H1 (cell line): ENCODE results near the gene CCDC9B. TPM values are rescaled to one million over a fixed set of nuclear protein-coding genes. Genes with fewer than 3 reads are reported as not detected.
A peak's percentile ranks its signal among the peaks of the same experiment; 100 is the strongest.

Experiments used
- BRCA1 ChIP-seq: IDR thresholded peaks from 2 replicates; pipeline ENCODE4 v1.6.1; 2012; ENCODE audit warnings: low read depth, low read length, improper control_type of control experiment
- CTCF ChIP-seq, 3 experiments: IDR thresholded peaks; 1 replicate in 2 of 3; 2 replicates in 1 of 3; pipeline versions ENCODE4 v1.5.1 to v1.6.1; 2011; ENCODE audit warnings: low read length in 3 of 3, mild to moderate bottlenecking in 3 of 3, inconsistent platforms in 2 of 3, low read depth in 1 of 3, moderate library complexity in 1 of 3; ENCODE audit not compliant: insufficient read depth in 1 of 3; ENCODE audit errors: control extremely low read depth in 1 of 3
- E2F6 ChIP-seq: IDR thresholded peaks from 2 replicates; pipeline ENCODE4 v1.6.1; 2012; ENCODE audit warnings: inconsistent platforms
- KDM5A ChIP-seq: fragments of 200-600 bp; IDR thresholded peaks from 2 replicates; pipeline ENCODE4 v1.7.1; 2012; ENCODE audit warnings: mild to moderate bottlenecking, low read length, inconsistent platforms, mixed read lengths
- POLR2AphosphoS5 ChIP-seq: IDR thresholded peaks from 2 replicates; pipeline ENCODE4 v1.6.1; 2011; ENCODE audit warnings: low read depth, low read length
- polyA plus RNA-seq, 7 experiments: library from polyadenylated mRNA; depleted of rRNA in 3 of 7; stranded (reverse) in 5 of 7; unstranded in 2 of 7; fragments of >200 nt in 5 of 7; fragments of 200-250 nt in 2 of 7; gene quantifications; 1 replicate in 5 of 7; 2 replicates in 1 of 7; 4 replicates in 1 of 7; pipeline versions ENCODE4 v1.2.1 to v1.2.3, GENCODE V29; 2011 to 2013; ENCODE audit warnings: missing spikeins in 2 of 7, mixed read lengths in 2 of 7
- total RNA-seq: library from RNA; stranded (reverse); fragmentation: NEBNext Ultra II Directional; extraction: Animal tissue kit (Norgen Biotek cat#: 25700); gene quantifications from 2 replicates; pipeline ENCODE4 v1.2.1, GENCODE V29; 2021
- TF ChIP-seq, protein P1 (sequence below): fragments of 300-600 bp; sonication (generic); IDR thresholded peaks from 2 replicates; pipeline ENCODE4 v1.7.1; 2012; ENCODE audit warnings: low read length, moderate library complexity, mild to moderate bottlenecking, inconsistent platforms; ENCODE audit not compliant: insufficient replicate concordance

The CCDC9B gene
- total and polyA plus RNA-seq, 2 of the 8 experiments (the other 6 are each of a cell fraction or from before 2014, with no cell fraction given), result 0.45 to 0.78 TPM

DNA sequence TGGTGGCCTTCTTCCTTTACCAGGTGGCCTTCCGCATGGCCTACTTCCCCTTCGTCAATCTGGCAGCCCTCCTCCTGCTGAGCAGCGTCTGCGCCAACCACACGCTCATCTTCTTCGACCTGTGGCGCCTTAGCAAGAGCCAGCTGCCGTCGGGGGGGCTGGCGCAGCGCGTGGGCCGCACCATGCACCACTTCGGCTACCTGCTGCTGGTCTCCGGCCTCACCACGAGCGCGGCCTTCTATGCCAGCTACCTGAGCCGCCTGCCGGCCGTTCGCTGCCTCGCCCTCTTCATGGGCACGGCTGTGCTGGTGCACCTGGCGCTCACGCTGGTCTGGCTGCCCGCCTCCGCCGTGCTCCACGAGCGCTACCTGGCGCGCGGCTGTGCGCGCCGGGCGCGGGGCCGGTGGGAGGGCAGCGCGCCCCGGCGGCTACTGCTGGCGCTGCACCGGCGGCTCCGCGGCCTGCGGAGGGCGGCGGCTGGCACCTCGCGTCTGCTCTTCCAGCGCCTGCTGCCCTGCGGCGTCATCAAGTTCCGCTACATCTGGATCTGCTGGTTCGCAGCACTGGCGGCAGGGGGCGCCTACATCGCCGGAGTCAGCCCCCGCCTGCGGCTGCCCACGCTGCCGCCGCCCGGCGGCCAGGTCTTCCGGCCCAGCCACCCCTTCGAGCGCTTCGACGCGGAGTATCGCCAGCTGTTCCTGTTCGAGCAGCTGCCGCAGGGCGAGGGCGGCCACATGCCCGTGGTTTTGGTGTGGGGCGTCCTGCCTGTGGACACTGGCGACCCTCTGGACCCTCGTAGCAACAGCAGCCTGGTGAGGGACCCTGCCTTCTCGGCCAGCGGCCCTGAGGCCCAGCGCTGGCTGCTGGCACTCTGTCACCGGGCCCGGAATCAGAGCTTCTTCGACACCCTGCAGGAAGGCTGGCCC lies 27.2 kb upstream of the CCDC9B start (continued):
- TF ChIP-seq, protein P1, sequence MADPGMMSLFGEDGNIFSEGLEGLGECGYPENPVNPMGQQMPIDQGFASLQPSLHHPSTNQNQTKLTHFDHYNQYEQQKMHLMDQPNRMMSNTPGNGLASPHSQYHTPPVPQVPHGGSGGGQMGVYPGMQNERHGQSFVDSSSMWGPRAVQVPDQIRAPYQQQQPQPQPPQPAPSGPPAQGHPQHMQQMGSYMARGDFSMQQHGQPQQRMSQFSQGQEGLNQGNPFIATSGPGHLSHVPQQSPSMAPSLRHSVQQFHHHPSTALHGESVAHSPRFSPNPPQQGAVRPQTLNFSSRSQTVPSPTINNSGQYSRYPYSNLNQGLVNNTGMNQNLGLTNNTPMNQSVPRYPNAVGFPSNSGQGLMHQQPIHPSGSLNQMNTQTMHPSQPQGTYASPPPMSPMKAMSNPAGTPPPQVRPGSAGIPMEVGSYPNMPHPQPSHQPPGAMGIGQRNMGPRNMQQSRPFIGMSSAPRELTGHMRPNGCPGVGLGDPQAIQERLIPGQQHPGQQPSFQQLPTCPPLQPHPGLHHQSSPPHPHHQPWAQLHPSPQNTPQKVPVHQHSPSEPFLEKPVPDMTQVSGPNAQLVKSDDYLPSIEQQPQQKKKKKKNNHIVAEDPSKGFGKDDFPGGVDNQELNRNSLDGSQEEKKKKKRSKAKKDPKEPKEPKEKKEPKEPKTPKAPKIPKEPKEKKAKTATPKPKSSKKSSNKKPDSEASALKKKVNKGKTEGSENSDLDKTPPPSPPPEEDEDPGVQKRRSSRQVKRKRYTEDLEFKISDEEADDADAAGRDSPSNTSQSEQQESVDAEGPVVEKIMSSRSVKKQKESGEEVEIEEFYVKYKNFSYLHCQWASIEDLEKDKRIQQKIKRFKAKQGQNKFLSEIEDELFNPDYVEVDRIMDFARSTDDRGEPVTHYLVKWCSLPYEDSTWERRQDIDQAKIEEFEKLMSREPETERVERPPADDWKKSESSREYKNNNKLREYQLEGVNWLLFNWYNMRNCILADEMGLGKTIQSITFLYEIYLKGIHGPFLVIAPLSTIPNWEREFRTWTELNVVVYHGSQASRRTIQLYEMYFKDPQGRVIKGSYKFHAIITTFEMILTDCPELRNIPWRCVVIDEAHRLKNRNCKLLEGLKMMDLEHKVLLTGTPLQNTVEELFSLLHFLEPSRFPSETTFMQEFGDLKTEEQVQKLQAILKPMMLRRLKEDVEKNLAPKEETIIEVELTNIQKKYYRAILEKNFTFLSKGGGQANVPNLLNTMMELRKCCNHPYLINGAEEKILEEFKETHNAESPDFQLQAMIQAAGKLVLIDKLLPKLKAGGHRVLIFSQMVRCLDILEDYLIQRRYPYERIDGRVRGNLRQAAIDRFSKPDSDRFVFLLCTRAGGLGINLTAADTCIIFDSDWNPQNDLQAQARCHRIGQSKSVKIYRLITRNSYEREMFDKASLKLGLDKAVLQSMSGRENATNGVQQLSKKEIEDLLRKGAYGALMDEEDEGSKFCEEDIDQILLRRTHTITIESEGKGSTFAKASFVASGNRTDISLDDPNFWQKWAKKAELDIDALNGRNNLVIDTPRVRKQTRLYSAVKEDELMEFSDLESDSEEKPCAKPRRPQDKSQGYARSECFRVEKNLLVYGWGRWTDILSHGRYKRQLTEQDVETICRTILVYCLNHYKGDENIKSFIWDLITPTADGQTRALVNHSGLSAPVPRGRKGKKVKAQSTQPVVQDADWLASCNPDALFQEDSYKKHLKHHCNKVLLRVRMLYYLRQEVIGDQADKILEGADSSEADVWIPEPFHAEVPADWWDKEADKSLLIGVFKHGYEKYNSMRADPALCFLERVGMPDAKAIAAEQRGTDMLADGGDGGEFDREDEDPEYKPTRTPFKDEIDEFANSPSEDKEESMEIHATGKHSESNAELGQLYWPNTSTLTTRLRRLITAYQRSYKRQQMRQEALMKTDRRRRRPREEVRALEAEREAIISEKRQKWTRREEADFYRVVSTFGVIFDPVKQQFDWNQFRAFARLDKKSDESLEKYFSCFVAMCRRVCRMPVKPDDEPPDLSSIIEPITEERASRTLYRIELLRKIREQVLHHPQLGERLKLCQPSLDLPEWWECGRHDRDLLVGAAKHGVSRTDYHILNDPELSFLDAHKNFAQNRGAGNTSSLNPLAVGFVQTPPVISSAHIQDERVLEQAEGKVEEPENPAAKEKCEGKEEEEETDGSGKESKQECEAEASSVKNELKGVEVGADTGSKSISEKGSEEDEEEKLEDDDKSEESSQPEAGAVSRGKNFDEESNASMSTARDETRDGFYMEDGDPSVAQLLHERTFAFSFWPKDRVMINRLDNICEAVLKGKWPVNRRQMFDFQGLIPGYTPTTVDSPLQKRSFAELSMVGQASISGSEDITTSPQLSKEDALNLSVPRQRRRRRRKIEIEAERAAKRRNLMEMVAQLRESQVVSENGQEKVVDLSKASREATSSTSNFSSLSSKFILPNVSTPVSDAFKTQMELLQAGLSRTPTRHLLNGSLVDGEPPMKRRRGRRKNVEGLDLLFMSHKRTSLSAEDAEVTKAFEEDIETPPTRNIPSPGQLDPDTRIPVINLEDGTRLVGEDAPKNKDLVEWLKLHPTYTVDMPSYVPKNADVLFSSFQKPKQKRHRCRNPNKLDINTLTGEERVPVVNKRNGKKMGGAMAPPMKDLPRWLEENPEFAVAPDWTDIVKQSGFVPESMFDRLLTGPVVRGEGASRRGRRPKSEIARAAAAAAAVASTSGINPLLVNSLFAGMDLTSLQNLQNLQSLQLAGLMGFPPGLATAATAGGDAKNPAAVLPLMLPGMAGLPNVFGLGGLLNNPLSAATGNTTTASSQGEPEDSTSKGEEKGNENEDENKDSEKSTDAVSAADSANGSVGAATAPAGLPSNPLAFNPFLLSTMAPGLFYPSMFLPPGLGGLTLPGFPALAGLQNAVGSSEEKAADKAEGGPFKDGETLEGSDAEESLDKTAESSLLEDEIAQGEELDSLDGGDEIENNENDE, result no peak
- TF ChIP-seq BRCA1 (no peak), POLR2AphosphoS5 (no peak), KDM5A (no peak), CTCF (IDR thresholded peaks at IDR 0.05; ENCODE audit: control extremely low read depth in 1 of 3, insufficient read depth in 1 of 3, low read depth in 1 of 3, low read length in 3 of 3) (peak; percentile 77 to 89 (median 77)), E2F6 (peak; percentile 99)
